IMR-90 (cell line): ENCODE data around the gene LAMC2. TPM values are rescaled to one million over a fixed set of nuclear protein-coding genes. Genes with fewer than 3 reads are reported as not detected.

Experiments used
- ATAC-seq: fragments of 200-7000 bp; cut with Tn5 transposase; 2 replicates; pipeline ENCODE4 v1.9.1; 2020; ENCODE audit warnings: low read depth, mild to moderate bottlenecking, moderate library complexity
- BruUV-seq: library from RNA; stranded (reverse); fragments of 400-500 nt; replicated peaks from 2 replicates; lab custom pipeline; 2021; lab: Mats Ljungman, UMichigan
- CTCF ChIA-PET: fragments of 300-600 bp; formaldehyde crosslinking; extraction: SDS; loops from one replicate; lab custom pipeline; 2021; ENCODE audit warnings: antibody characterized with exemption; lab: Yijun Ruan, JAX
- POLR2A ChIA-PET: fragments of 300-600 bp; sonication (Branson Sonifier 250); formaldehyde crosslinking; loops from one replicate; lab custom pipeline; 2022; ENCODE audit warnings: antibody characterized with exemption; ENCODE audit not compliant: unreplicated experiment; lab: Charles Lee
- DNase-seq: peaks from one replicate; pipeline ENCODE4 v3.0.0; 2013
- H2AFZ ChIP-seq: replicated peaks from 2 replicates; pipeline ENCODE3; 2013; ENCODE audit warnings: low read length, mild to moderate bottlenecking; ENCODE audit not compliant: poor library complexity
- H2AK5ac ChIP-seq: 2 replicates; pipeline ENCODE4 v1.6.1; 2013; ENCODE audit warnings: low read depth, low read length, inconsistent platforms
- H2AK9ac ChIP-seq: replicated peaks from 2 replicates; pipeline ENCODE3; 2013; ENCODE audit warnings: mild to moderate bottlenecking, low read depth, low read length, moderate library complexity; ENCODE audit not compliant: poor library complexity
- H2BK120ac ChIP-seq: 2 replicates; pipeline ENCODE4 v1.6.1; 2013; ENCODE audit warnings: low read depth, low read length, inconsistent platforms
- H2BK15ac ChIP-seq: 3 replicates; pipeline ENCODE4 v1.6.1; 2013; ENCODE audit warnings: low read depth, low read length, inconsistent platforms
- H2BK20ac ChIP-seq: 2 replicates; pipeline ENCODE4 v1.6.1; 2013; ENCODE audit warnings: low read depth, mild to moderate bottlenecking, inconsistent platforms, low read length, moderate library complexity
- H2BK5ac ChIP-seq: 2 replicates; pipeline ENCODE4 v1.6.1; 2013; ENCODE audit warnings: mild to moderate bottlenecking, low read depth, low read length, inconsistent platforms; ENCODE audit not compliant: poor library complexity, severe bottlenecking
- H3K14ac ChIP-seq: replicated peaks from 2 replicates; pipeline ENCODE4 v1.6.1; 2013; ENCODE audit warnings: low read depth, low read length, inconsistent platforms
- H3K18ac ChIP-seq: 2 replicates; pipeline ENCODE4 v1.6.1; 2013; ENCODE audit warnings: low read depth, low read length, control low read depth
- H3K23ac ChIP-seq: 2 replicates; pipeline ENCODE4 v1.6.1; 2013; ENCODE audit warnings: low read depth, low read length, inconsistent platforms
- H3K27ac ChIP-seq: 2 replicates; pipeline ENCODE4 v1.5.1; 2013; ENCODE audit warnings: mild to moderate bottlenecking, control low read depth, low read length; ENCODE audit not compliant: insufficient read depth
- H3K27me3 ChIP-seq: 2 replicates; pipeline ENCODE4 v1.6.1; 2013; ENCODE audit warnings: low read length; ENCODE audit not compliant: control insufficient read depth, insufficient read depth
- H3K36me3 ChIP-seq: 2 replicates; pipeline ENCODE4 v1.6.1; 2013; ENCODE audit warnings: low read length, mixed read lengths; ENCODE audit not compliant: control insufficient read depth, insufficient read depth
- H3K4ac ChIP-seq: 2 replicates; pipeline ENCODE4 v1.6.1; 2013; ENCODE audit warnings: low read depth, low read length, inconsistent platforms
- H3K4me1 ChIP-seq: 2 replicates; pipeline ENCODE4 v1.6.1; 2013; ENCODE audit warnings: low read length, mixed read lengths; ENCODE audit not compliant: control insufficient read depth, insufficient read depth
- H3K4me2 ChIP-seq: 2 replicates; pipeline ENCODE4 v1.6.1; 2013; ENCODE audit warnings: low read depth, mild to moderate bottlenecking, control low read depth, low read length, moderate library complexity
- H3K4me3 ChIP-seq: 2 replicates; pipeline ENCODE4 v1.5.1; 2013; ENCODE audit warnings: low read depth, mild to moderate bottlenecking, control low read depth, low read length, moderate library complexity; ENCODE audit not compliant: insufficient read depth
- H3K56ac ChIP-seq: 2 replicates; pipeline ENCODE4 v1.6.1; 2013; ENCODE audit warnings: low read length, inconsistent platforms; ENCODE audit not compliant: insufficient read depth; ENCODE audit errors: extremely low read depth
- H3K79me1 ChIP-seq, 2 experiments: 2 replicates each; pipeline ENCODE4 v1.6.1; 2013; ENCODE audit warnings: low read length in 2 of 2, inconsistent platforms in 1 of 2, low read depth in 1 of 2
- H3K9ac ChIP-seq: 2 replicates; pipeline ENCODE4 v1.6.1; 2013; ENCODE audit warnings: low read depth, low read length, control low read depth
- H3K9me1 ChIP-seq: 2 replicates; pipeline ENCODE4 v1.6.1; 2013; ENCODE audit warnings: low read length, inconsistent platforms; ENCODE audit not compliant: insufficient read depth
- H3K9me3 ChIP-seq: 2 replicates; pipeline ENCODE4 v1.6.1; 2013; ENCODE audit warnings: low read length; ENCODE audit not compliant: control insufficient read depth, insufficient read depth
- H4K20me1 ChIP-seq: 2 replicates; pipeline ENCODE4 v1.6.1; 2013; ENCODE audit warnings: low read length, inconsistent platforms; ENCODE audit not compliant: insufficient read depth
- H4K5ac ChIP-seq: 2 replicates; pipeline ENCODE4 v1.6.1; 2013; ENCODE audit warnings: mild to moderate bottlenecking, low read depth, low read length, control low read depth
- H4K8ac ChIP-seq, 2 experiments: 2 replicates each; pipeline ENCODE4 v1.6.1; 2013; ENCODE audit warnings: low read depth in 2 of 2, low read length in 2 of 2, control low read depth in 1 of 2, inconsistent platforms in 1 of 2
- H4K91ac ChIP-seq: 2 replicates; pipeline ENCODE4 v1.6.1; 2013; ENCODE audit warnings: low read depth, low read length, inconsistent platforms; ENCODE audit not compliant: insufficient read depth
- CEBPB ChIP-seq: IDR thresholded peaks from 2 replicates; pipeline ENCODE4 v1.6.1; 2012; ENCODE audit warnings: low read depth, low read length, improper control_type of control experiment
- FOS ChIP-seq: fragments of 150-350 bp; IDR thresholded peaks from 2 replicates; pipeline ENCODE4 v1.6.1; 2016; ENCODE audit warnings: low read depth, low read length
- MAZ ChIP-seq: IDR thresholded peaks from 2 replicates; pipeline ENCODE4 v1.6.1; 2012; ENCODE audit warnings: low read depth, mild to moderate bottlenecking, low read length, improper control_type of control experiment, moderate library complexity, borderline replicate concordance
- MXI1 ChIP-seq: IDR thresholded peaks from 2 replicates; pipeline ENCODE4 v1.6.1; 2012; ENCODE audit warnings: low read depth, mild to moderate bottlenecking, low read length, moderate library complexity, borderline replicate concordance
- NFE2L2 ChIP-seq: fragments of 150-350 bp; IDR thresholded peaks from 2 replicates; pipeline ENCODE4 v1.6.1; 2016; ENCODE audit warnings: low read depth, mild to moderate bottlenecking, low read length
- RAD21 ChIP-seq: IDR thresholded peaks from 2 replicates; pipeline ENCODE4 v1.6.1; 2012; ENCODE audit warnings: low read length, improper control_type of control experiment
- RFX5 ChIP-seq: IDR thresholded peaks from 2 replicates; pipeline ENCODE4 v1.8.0; 2012; ENCODE audit warnings: low read depth, mild to moderate bottlenecking, low read length, moderate library complexity
- SMC3 ChIP-seq: fragments of 150-350 bp; IDR thresholded peaks from 2 replicates; pipeline ENCODE4 v1.6.1; 2016; ENCODE audit warnings: low read depth, mild to moderate bottlenecking, antibody characterized with exemption, low read length, moderate library complexity
- dilution Hi-C: fragments of 300-500 bp; cut with HindIII; formaldehyde crosslinking; loops from one replicate; pipeline ENCODE4 v1.14.3; 2018; ENCODE audit warnings: low sequenced_read_pairs; ENCODE audit not compliant: unreplicated experiment
- in situ Hi-C: fragments of 300-500 bp; cut with MboI; formaldehyde crosslinking; loops from 3 replicates; pipeline ENCODE4 v1.14.3; 2019; ENCODE audit warnings: low sequenced_read_pairs, inconsistent platforms, mixed read lengths
- intact Hi-C: fragments of 100-400 bp; cut with micrococcal nuclease; formaldehyde crosslinking; loops from 2 replicates; pipeline ENCODE4 v1.10.0; 2022
- polyA plus RNA-seq, 3 experiments: library from polyadenylated mRNA; depleted of rRNA; stranded (reverse); fragments of >200 nt; gene quantifications; 2 replicates each; pipeline ENCODE4 v1.2.3, GENCODE V29; 2012; ENCODE audit warnings: low replicate concordance in 1 of 3
- total RNA-seq: library from RNA; depleted of rRNA; stranded (reverse); fragments of >200 nt; gene quantifications from 2 replicates; pipeline ENCODE4 v1.2.3, GENCODE V29; 2012
- TF ChIP-seq, protein P1 (sequence below): fragments of 150-350 bp; IDR thresholded peaks from 2 replicates; pipeline ENCODE4 v1.6.1; 2016; ENCODE audit warnings: low read depth, mild to moderate bottlenecking, low read length, moderate library complexity, borderline replicate concordance
- TF ChIP-seq, protein P2 (sequence below): fragments of 150-350 bp; IDR thresholded peaks from 2 replicates; pipeline ENCODE4 v1.6.1; 2017; ENCODE audit warnings: mild to moderate bottlenecking, antibody characterized with exemption, low read length, low read depth

LAMC2 gene
- total and polyA plus RNA-seq, 2 of the 4 experiments (the other 2 are of a cell fraction): 2.3 to 2.8 TPM

DNA sequence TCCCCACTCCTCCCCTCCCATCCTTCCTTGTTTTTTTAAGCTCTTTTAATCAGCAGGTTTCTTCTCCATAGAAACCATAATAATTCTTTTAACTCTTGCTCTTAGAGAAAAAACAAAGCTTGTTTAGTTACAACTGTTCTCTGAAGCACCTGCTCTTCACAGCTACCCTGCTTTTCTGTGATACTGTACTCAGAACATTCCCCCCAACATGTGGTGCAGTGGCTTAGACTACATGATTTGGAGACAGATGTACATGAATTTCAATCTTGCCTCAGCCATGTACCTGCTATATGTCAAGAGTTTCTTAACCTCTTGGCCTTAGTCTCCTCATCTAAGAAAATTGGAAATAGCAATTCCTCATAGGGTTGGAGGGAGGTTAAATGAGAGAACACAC is 33.5 kb downstream of the LAMC2 start:
- no peak overlapping the region for H3K9ac ChIP-seq
- H2BK120ac ChIP-seq: no peak overlapping the region
- in situ Hi-C loops (no loop called here), intact Hi-C loops (loop anchor here (5.0 kb wide), 1 partner anchor 42 kb away; no protein-coding TSS in a partner anchor), dilution Hi-C loops (no loop called here)
- ChIA-PET POLR2A (no interaction called here), CTCF (interaction anchor here (1.6 kb wide), 1 partner anchor 8 kb away, joined by 3 read pairs; no protein-coding TSS in a partner anchor)
- no peak overlapping the region for H2BK15ac ChIP-seq
- H3K9me1 ChIP-seq: peaks cover 3% of the 10 kb centered on the region
- no peak for DNase-seq
- H3K27ac ChIP-seq: no peak overlapping the region
- H4K5ac ChIP-seq: no peak overlapping the region
- no peak overlapping the region for H2AK5ac ChIP-seq
- H3K23ac ChIP-seq: no peak overlapping the region
- H2AK9ac ChIP-seq: no peak overlapping the region
- H3K4ac ChIP-seq: no peak overlapping the region; the same call in 1 of the 2 replicates
- no peak overlapping the region for H3K18ac ChIP-seq
- peaks cover 6% of the 10 kb centered on the region; the same call in 1 of the 2 replicates for H3K27me3 ChIP-seq
- peaks cover 6% of the 10 kb centered on the region for H3K4me1 ChIP-seq
- ATAC-seq: no peak
- H3K36me3 ChIP-seq: no peaks in the 10 kb centered on the region
- BruUV-seq: no TSS peak
- H3K9me3 ChIP-seq: no peaks in the 10 kb centered on the region
- no peak overlapping the region for H2BK5ac ChIP-seq
- H4K91ac ChIP-seq: no peak overlapping the region
- no peak overlapping the region for H3K14ac ChIP-seq
- H3K56ac ChIP-seq: no peak overlapping the region
- TF ChIP-seq MXI1: no peak
- TF ChIP-seq CEBPB: no peak
- TF ChIP-seq RFX5: no peak
- no peak for TF ChIP-seq MAZ
- no peak for TF ChIP-seq RAD21
- TF ChIP-seq NFE2L2: no peak
- TF ChIP-seq SMC3: no peak
- TF ChIP-seq, protein P1, sequence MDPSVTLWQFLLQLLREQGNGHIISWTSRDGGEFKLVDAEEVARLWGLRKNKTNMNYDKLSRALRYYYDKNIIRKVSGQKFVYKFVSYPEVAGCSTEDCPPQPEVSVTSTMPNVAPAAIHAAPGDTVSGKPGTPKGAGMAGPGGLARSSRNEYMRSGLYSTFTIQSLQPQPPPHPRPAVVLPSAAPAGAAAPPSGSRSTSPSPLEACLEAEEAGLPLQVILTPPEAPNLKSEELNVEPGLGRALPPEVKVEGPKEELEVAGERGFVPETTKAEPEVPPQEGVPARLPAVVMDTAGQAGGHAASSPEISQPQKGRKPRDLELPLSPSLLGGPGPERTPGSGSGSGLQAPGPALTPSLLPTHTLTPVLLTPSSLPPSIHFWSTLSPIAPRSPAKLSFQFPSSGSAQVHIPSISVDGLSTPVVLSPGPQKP: no peak
- TF ChIP-seq, protein P2, sequence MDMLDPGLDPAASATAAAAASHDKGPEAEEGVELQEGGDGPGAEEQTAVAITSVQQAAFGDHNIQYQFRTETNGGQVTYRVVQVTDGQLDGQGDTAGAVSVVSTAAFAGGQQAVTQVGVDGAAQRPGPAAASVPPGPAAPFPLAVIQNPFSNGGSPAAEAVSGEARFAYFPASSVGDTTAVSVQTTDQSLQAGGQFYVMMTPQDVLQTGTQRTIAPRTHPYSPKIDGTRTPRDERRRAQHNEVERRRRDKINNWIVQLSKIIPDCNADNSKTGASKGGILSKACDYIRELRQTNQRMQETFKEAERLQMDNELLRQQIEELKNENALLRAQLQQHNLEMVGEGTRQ: no peak
- TF ChIP-seq FOS: no peak
- no peak overlapping the region for H4K8ac ChIP-seq
- H2AFZ ChIP-seq: no peak overlapping the region
- H3K79me1 ChIP-seq: no peaks in the 10 kb centered on the region
- H4K20me1 ChIP-seq: no peaks in the 10 kb centered on the region
- H3K4me3 ChIP-seq: no peak overlapping the region
- no peak overlapping the region for H3K4me2 ChIP-seq
- H2BK20ac ChIP-seq: no peak overlapping the region
